Suppressor macrophage treated with lipopolysaccharide for 4 hours (primary cell): Measurements from ENCODE around the gene PHF19.

Source experiments
- DNase-seq: peaks from one replicate; pipeline ENCODE4 v3.0.0-alpha.2; 2020

Gene PHF19

GRCh38 chr9:120891245-120891883 lies 14.4 kb upstream of the PHF19 start:
- DNase-seq: no peak

- DNase-seq: no peak
Observed at GRCh38 chr9:120890320-120891244, 13.6 kb upstream of the PHF19 start.

- no peak for DNase-seq
Observed at GRCh38 chr9:120889606-120890271, 12.8 kb upstream of the PHF19 start.

- no peak for DNase-seq
Observed at GRCh38 chr9:120888626-120889025, 11.6 kb upstream of the PHF19 start.

GRCh38 chr9:120886490-120886967 lies 9.5 kb upstream of the PHF19 start:
- no peak for DNase-seq

- no peak for DNase-seq
Observed at GRCh38 chr9:120885958-120886357, 9.0 kb upstream of the PHF19 start.

DNA sequence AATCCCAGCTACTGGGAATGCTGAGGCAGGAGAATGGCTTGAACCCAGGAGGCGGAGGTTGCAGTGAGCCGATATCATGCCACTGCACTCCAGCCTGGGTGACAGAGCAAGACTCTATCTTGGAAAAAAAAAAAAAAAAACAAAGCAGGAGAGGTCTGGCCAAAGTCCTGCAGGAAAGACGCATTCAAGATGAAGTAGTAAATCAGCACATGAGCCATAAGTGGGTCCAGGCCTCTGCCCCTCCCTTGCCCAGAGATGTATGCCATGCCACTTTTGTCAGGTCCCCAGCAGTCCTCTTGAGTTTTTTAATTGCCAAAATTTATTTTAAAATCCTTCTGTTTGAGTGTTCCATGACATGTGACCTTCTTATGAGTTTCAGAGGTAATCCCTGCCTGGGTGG lies 8.5 kb upstream of the PHF19 start:
- DNase-seq: no peak

DNA sequence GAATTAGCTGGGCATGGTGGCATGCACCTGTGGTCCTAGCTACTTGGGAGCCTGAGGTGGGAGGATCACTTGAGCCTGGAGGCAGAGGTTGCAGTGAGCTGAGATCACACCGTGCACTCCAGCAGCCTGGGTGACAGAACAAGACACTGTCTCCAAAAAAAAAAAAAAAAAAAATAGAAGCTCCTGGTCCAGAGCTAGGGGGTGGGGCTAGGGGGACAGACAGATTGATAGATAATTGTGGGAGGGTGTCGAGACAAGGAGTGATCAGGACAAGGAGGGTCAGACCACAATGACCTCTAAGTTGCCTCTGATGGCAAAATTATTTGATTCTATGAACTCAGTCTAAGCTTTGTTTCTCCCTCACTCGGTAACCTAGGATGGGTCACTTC lies 6.6 kb upstream of the PHF19 start:
- DNase-seq: no peak

- no peak for DNase-seq
Observed at GRCh38 chr9:120882935-120883607, 6.1 kb upstream of the PHF19 start.

DNA sequence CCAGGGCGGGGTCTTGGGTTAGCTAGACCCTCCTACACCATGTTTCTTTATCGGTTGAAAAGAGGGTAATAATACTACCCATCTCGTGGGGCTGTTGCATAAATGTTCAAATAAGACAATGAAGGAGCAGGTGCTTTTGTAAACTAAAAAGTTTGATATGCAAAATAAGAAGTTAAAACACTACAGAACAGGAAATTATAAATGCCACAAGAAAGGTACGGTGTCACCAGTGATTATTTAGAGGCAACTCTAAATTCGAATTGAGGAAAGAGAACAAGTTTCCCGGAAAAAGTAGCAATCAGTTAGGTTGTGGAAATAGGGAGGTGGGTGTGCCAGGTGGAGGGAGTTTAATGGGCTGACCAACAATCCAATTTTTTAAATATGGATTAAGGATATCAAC lies 2.5 kb upstream of the PHF19 start:
- DNase-seq: no peak

DNA sequence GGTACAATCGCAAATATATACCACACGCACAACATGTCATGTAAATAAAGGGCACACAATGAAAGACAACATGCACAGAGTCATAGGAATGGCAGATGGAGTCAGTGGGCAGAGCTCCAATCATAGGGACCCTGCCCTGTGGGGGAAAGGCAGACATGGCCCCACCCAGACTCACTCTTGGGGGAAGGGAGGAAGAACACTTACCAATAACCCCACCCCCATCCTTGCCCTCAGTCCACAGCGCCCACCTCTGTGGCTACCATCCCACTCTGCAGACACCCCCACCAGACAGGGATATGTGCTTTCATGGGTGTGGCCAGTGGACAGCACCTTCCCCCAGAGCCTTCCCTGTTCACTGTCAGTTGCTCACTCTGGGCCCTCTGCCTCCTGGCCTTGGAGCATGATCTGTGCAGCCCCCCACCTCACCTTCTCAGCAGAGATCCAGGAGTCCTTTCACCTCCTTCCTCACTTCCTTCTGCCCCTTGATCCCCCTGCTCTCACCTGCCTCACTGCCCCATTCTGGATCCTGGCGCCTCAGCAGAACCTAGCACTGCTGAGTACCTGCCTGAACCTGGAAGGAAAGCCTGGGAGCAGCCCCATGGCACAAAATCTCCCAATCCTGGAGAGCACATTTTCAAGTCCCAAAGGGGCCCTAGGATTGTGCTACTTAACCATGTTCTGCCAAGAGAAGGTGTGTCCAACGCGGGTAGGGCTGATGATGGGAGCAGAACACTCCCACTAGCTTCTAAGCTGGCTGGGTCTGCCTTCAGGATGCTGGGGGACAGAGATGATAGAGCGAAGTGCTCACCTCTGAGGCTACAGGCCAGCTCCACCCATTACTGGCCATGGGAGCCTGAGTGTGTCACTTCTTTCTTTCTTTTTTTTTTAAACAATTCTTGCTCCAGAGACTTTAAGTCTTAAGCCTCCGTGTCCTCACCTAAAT lies 1.5 kb upstream of the PHF19 start:
- DNase-seq: no peak

DNA sequence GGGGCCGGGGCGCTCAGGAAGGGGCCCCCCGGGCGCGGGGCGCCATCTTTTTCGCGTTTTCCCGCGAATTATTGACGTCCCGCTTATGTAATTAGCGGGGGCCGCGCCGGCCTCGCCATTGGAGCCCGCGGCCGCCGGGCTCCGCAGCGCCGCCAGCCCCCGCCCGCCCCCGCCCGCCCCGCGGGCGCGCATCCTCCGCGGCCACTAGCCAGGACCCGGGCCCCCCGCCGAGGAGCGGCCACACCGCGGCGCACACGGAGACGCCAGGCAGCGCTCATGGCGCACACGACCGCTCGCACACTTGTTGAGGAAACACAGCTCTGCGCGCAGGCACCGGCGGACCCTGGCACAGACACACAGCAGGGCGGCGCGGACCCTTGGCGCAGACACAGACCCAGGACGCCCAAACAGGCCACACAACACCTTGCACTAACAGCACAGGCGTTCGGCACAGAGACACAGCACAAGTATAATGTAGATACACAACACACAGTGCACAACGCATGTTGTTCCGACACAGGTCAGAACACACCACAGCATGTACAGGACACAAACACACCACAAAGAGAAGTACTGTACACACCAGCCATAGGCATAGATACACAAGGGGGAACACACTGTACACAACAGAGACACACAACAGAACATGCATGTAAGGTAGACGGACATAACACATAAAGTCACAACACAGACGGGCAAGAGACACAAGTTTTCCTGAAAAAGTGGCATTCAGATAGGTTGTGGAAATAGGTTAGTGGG lies 467 bp upstream of the PHF19 start:
- DNase-seq: peak; percentile 40

GRCh38 chr9:120875954-120876841 lies 790 bp downstream of the PHF19 start:
- DNase-seq: peak; percentile 75

DNA sequence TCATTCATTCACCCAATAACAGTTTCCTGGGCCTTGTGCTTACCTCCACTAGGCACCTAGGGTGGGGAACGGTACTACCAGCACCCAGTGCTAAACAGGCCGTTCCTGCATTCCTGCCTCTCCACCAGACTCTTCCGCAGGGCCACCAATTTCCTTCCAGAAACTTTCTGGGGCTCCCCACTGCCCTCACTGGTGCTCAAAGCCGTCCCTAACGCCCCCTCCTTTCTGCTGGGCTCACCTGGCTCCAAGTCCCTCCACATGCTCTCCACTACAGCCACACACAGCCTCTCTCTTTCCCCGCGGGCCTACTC lies 1.4 kb downstream of the PHF19 start:
- DNase-seq: no peak

DNA sequence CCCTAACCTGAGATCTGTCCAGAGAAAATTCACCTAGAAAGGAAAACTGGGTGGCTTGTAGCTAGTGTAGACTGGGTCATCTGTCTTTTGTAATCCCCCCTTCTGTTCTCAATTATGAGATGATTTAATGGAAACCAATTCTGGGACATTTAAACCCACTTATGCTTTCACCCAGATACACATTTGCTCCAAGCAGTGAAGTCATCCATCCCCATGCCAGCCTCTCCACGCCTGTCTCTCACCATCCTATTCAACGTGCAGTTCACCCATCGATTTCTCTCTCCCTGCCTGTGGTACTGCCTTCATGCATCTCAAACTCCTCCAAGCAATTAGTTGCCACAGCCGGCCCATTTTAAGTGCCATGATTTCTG lies 1.8 kb downstream of the PHF19 start:
- DNase-seq: no peak

DNA sequence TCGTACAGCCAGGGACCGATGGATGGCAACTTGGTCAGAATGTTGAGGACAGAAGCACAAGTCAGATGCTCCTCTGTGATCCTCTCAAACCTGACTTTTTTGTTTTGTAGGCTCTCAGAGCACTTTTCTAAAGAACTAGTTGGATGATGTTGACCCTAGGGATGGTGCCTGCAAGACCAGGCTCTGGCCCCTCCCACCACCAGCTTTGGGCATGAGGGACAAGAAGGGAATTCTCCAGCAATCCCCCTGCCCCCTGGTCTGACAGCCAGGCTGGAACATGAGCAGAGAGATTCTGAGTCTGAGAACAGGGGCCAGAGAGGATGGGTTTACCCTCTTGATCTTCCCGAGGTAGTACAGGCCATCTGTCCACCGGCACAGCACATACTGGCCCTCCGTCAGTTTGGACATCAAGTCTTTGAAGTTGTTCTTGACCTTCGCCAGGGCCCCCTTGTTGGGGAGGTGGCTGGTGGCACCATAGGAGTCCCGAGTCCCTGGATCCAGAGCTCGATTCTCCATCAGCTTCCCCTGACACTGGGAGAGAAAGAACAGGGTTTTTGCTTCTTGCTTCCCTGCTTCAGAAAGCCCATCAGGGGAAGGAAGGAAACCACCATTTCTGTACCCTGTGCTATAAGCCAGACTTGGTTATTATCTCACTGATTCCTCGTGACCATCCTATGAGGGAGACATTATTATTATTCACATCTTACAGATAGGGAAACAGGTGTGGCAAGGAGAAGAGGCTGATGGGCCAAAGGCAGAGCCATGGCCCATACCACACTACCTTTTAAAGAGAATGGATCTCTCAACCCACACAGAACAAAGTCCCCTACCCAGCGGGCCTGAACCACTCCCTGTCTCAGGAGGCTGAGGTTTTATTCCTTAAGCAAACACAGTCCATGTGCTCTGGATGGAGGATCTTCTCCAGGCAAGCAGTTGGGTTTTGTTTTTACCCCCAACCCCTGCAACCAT lies 2.5 kb downstream of the PHF19 start:
- no peak for DNase-seq

DNA sequence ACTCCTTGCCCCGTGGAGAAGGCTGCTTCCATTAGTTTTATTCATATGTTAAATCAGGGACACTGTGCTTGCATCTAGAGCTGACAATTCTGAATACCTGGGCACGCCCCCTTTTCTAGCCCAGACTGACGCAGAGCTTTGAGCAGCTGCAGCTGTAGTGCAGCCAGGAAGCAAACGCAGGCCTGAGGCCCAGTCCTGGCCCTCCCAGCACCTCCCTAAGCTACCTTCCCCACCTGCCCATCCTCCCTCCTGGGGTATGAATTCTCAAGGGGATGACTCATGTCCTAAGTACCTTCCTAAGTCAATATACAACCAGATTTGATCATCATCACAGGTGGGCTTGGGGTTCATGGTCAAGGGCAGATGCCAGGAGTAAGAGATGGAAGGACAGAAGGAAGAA lies 3.5 kb downstream of the PHF19 start:
- DNase-seq: no peak

DNA sequence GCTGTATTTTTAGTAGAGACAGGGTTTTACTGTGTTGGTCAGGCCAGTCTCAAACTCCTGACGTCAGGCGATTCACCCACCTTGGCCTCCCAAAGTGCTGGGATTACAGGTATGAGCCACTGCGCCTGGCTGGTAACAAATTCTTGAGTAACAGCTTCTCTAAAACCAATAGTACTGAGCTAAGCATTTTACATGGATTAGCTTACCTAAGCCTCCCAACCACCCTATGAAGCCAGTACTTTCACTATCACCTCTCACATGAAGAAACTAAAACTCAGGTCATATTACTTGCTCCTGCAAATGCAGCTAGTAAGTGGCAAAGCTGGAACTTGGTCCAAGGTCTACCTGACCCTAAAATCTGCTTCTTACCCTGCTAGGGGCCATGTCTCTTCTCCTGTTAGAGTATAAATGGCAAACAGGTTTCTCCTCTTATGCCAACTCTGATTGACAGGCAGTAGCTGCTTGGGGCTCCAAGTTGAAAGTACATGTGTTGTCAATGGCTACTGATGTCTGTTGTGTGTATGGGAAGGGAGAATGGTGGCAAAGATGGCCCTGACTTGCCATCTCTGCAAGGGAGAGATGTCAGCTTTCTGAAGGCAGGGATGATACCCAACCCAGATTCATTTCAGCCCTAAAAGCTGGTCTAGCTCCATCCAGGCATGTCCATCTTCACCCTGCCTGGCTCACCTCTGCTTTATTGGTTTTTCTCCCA lies 4.0 kb downstream of the PHF19 start:
- DNase-seq: no peak
